Stimulated activated CD8-positive, alpha-beta memory T cell treated with anti-CD3 and anti-CD28 coated beads, Interleukin-15, amount 100 ng/mL, for 1 hour (primary cell): ENCODE data around the gene ACO2.
"Not testable (repeated sequence)": the region's sequence is repeated elsewhere in the genome, so short reads cannot be mapped to it uniquely, and the experiment has no call there.

ENCODE experiments used
- DNase-seq: peaks from one replicate; pipeline ENCODE4 v3.0.0-alpha.2; 2020; ENCODE audit warnings: low read depth

The ACO2 gene

DNA sequence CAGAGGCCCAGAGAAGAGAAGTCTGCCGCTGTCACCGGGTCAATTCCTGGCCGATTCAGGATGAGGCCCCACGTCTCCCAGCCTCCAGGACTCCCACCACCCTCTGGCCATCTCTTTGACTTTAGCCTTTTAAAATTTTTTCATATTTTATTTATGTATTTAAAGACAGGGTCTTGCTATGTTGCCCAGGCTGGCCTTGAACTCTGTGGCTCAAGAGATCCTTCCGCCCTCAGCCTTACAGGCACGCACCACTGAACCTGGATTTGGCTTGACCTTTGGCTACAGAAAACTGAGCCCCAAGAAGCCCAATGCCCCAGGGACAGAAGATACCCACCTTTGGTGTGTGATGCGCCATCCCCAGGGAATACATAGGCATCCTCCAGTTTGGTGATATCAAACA lies 71.4 kb downstream of the ACO2 start:
- DNase-seq: no peak

DNA sequence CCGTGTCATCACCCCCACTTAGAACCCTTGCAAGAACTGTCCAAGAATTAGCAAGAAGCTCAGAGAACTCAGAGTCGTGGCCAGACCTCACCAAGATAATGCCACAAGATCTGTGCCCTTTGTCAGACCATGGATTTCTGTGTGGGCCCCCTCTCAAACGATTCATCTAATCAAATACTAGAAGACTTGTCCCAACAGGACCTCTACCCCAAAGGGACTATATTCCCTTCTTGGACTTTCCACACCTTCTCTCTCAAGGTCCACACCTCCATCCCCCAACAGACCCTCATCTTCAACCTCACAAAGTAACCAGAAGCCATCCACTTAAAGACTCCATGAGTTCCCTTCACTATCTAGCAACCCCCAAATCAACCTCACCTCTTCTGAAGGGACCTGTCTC lies 72.6 kb downstream of the ACO2 start:
- DNase-seq: no peak

DNA sequence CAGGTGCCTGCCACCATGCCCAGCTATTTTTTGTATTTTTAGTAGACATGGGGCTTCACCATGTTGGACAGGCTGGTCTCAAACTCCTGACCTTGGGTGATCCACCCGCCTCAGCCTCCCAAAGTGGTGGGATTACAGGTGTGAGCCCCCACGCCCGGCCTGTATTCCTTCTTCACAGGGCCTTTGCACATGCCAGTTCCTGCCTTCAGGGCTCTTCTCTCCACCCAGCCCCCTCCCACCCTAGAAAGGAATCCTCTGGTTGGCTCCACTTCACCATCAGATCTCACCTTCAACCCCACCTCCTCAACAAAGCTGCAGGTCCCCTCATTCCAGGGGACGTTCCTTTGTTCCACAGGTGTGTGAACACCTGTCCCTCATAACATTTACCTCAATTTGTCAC lies 73.3 kb downstream of the ACO2 start:
- no peak for DNase-seq

DNA sequence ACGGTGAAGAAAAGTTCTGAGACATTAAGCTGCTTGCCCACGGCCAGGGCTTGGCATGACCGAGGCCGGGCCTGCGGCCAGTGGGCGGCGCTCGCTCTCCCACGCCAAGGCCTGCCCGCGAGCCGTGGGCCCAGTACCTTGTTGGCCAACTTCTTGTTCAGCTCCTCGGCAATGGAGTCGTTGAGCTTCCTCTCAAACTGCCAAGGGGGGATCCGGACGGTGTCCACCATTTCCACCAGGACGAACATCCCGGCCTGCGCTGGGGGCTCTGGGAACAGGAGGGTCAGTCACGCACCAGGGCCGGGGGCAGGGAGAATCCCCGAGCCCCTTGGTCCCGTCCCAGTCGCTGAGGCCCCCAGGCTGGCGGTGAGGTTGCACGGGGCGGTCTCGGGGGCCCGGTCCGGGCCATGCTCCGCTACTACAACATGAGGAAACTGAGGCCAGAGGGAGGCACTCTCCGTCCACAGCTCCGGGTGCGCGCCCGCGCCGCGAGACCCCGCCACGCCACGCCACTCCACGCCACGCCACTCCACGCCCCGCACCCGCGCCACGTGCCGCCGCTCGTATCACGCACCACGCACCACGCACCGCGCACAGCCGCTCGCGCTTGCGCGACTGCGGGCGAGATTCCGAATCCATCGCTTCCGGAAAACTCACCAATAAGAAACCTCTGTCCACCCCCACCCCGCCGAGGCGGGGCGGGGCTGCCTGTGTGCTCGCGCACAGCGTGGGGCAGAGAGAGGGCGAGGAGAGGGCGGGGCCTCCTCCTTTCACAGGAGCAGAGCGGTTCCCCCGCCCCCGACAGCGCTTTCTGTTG lies 75.1 kb downstream of the ACO2 start, which contains the start of gene POLR3H:
Gene POLR3H, minus strand, starts transcription at position 617 of the 817 bp plus-strand sequence. Its CDS starts 369 bp downstream, at position 248.
- peak; percentile 90 for DNase-seq

DNA sequence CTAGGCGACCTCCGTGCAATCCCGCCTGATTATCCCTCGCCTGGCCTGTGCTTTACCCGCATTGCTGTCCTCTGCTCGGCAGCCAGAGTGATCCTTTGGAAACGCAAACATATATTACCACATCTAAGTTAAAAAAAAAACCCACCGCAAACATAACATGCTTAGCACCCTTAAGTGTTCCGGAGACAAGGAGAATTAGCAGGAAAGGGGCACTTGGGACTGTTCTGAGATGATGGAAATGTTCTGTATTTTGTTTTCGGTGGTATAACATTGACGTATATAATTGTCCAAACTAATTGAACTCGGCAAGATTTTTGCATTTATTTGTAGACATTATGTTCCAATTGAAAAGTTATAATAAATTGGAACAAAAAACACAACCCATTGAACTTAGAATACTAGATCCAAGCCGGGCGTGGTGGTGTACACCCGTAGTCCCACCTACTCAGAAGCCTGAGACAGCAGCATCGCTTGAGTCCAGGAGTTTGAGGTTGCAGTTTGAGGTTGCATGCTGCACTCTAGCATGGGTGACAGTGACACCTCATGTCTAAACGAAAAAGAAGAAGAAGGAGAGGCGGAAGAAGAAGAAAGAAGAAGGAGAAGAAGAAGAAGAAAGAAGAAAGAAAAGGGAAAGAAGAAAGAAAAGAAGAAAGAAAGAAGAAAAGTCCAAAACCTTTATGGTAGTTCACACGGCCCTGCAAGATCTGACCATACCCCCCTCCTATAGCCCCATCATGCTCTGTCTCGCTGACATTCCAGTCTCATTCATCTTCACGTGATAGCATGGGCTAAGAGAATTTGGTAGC lies 76.0 kb downstream of the ACO2 start:
- DNase-seq: no peak

DNA sequence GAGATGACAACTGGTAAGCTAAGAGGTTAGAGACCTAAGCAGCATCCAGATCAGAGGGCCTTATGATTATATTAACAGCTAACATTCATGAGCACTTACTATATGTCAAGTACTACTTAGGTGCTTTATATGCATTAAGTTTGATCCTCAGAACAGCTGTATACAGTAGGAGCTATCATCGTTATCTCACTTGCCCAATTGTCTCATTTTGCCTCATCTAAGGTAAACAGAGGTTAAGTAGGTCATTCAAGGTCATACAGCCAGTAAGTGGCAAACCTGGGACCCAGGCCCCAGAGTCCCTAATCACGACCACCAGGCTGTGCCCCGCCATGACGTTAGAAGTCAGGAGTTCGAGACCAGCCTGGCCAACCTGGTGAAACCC lies 79.9 kb downstream of the ACO2 start:
- no peak for DNase-seq

DNA sequence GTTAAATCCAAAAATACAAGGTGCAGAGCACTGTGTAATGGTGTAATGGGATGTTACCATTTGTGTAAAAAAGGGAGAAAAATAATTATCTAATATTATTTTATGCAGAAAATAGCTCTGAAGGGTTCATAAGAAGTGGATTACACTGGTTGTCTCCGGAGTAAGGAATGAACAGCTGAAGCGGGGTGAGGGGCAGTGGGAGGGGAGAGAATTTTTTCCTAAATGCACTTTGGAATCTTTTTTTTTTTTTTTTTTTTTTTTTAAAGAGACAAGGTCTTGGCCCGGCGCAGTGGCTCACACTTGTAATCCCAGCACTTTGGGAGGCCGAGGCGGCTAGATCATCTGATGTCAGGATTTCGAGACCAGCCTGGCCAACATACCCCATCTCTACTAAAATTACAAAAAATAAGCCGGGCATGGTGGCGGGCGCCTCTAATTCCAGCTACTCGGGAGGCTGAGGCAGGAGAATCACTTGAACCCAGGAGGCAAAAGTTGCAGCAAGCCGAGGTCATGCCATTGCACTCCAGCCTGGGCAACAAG lies 82.1 kb downstream of the ACO2 start:
- no peak for DNase-seq

DNA sequence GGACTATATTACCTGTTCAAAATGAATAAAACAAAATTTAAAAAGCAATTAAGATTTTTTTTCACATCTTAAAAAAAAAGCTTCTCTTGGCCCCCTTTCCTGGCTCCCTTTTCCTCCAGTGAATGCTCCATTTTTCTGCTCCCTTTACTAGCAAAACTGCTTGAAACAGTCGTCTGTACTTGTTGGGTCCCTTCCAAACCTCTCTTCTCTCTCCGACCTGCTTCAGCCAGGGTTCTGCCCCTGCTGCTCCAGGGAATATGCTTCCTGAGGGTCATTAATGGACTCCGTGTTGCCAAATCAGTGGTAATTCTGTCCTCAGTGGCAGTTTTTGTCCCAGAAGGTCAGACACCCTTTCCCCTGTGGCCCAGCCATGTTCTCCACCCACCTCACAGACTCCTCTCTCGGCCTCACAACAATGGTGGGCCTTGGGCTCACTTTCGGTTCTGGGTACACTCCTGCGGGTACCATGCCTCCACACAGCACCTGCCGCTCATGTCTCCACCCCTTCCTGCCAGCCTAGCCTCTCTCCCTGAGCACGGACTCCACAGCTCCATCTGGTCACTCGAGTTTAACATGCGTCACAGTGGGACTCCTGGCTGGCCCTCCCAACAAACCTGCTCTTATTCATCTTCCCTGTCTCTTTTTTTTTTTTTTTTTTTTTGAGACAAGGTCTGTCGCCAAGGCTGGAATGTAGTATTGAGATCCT lies 83.1 kb downstream of the ACO2 start:
- no peak for DNase-seq

DNA sequence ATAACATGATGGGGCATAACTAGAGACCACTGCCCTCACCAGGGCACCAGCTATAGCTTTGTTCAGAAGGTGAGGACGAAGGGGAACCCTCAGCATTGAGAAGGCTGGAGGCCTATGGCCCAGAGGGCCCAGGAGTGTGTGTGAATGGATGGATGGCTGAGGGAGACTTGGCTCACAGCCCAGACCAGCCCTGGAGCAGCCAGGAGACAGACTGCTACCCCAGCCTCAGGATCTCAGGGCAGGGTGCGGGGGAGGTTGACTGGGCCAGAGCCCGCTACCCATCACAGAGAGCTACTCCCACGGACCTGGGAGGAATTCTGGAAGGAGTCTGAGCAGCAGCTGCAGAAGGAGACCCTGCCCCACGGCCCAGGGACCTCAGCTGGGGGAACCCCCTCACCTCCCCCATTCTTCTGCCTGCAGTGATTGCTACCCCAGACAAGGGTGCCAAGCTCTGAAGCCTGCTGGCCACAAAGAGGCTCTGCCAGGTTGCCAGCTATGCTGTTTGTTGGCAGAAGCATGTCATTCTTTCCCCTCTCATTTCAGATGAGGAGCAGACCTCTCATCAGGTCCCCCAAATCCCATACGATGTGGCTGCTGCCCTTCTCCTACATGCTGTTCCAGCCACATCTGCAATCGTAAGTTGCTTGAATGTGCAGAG lies 86.5 kb downstream of the ACO2 start:
- DNase-seq: no peak

DNA sequence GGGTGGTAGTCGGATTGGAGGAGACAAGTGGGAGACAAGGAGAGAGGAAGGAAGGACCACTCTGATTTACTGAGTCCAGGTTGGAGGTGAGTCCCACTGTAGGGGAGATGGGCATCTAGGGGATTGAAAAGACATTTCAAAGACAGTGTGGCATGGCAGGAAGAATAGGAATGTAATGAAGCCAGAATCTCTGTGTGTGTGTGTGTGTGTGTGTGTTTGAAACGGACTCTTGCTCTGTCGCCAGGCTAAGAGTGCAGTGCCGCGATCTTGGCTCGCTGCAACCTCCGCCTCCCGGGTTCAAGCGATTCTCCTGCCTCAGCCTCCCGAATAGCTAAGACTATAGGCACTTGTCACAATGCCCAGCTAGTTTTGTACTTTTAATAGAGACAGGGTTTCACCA lies 87.6 kb downstream of the ACO2 start:
- no peak for DNase-seq

DNA sequence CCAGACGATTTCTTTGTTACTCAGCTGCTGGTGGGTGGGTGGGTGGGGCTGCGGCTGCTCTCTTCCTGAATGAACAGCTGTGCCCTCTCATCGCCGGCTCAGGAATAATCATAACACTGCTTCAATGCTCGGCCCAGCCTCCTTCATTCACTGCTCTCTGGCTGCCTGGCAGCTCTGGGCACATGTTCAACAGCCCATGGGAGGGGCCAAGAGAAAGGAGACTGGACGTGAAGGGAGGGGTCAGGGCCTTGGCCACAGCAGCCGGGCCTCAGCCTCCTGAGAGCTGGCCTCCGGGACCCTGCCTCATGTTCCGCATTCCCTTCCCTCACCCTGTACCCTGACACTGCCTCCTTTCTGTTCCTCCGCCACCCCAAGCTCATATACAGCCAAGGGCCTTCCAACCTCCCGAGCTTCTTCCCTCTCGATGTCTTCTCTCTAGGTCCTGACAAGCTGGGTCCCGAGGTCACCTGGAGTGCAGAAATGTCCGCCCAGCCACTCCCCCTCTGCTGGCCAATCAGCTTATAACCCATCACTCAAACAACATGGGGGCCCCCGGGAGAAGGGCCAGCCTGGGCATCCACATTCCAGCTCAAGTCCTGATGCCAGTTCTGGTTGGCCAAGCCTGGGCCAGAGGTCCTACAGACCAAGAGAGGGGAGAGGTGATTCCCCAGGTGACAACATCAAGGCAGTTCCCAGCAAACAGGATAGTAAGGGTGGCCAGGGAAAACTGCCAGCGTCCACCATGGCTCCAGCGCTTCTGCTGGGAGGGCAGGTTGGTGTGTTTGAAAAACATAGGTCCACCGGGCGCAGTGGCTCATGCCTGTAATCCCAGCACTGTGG lies 88.7 kb downstream of the ACO2 start:
- DNase-seq: no peak

DNA sequence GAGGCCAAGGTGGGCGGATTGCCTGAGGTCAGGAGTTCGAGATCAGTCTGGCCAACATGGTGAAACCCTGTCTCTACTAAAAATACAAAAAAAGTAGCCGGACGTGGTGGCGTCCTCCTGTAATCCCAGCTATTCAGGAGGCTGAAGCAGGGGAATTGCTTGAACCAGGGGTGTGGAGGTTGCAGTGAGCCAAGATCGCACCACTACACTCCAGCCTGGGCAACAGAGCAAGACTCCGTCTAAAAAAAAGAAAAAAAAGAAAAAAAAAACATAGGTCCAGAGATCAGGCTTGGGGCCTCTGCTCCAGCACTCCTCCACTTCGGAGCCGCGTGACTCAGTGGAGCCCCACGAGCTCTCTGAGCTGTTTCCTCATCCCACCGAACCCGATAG lies 89.3 kb downstream of the ACO2 start:
- DNase-seq: not testable (repeated sequence)

DNA sequence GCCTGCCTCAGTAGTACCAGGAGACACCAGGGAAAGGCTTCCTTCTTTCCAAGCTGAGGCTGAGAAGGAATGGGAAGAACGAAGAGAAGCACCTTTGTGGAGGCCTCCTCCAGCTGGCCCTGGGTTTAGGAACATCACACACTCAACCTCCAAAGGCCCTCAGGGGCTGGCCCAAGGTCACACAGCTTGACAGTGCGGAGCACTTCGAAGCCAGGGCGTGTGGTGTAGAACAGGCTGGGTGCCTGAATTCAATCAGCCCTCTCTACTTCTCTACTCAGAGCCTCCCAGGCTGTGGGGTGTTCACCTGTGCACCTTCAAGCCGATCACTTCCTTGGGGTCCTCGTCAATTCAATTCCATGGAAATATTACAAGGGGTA lies 91.2 kb downstream of the ACO2 start:
- DNase-seq: no peak

DNA sequence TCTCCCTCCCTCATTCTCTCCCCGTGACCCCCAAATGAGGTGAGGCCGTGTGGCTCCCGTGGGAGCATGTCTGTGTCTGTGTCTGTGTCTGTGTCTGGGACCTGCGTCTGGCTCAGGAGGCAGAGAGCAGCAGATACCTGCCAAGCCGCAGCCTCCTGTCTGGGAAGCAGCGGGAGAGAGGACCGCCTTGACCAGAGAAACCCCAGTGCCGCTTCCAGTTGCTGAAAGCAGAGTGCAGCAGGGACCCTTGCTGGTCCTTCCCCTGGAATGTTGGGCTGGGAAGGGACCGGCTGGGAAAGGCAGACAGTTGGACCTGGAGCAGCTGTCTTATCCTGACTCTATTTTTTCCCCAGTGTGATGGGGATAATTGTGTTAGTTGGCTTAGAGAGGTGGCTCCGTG lies 92.4 kb downstream of the ACO2 start:
- no peak for DNase-seq

DNA sequence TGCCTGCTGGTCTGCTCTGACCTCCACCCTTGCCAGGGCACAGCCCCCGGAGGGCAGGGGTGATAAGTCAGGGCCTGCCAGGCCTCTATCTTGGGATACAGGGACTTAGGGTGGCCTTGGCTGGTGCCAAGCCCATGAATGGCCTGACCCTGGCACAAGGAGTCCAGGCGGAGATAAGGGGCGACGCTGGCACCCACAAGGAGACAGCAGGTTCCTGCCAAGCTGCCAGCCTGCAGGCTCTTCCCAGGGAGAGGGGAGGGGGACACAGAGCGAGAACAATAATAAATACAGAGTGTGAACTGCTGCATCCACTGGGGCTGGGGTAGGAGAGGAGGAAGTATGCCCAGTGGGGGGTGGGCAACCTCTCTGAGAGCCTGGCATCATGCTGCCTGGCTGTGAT lies 92.9 kb downstream of the ACO2 start:
- no peak for DNase-seq

DNA sequence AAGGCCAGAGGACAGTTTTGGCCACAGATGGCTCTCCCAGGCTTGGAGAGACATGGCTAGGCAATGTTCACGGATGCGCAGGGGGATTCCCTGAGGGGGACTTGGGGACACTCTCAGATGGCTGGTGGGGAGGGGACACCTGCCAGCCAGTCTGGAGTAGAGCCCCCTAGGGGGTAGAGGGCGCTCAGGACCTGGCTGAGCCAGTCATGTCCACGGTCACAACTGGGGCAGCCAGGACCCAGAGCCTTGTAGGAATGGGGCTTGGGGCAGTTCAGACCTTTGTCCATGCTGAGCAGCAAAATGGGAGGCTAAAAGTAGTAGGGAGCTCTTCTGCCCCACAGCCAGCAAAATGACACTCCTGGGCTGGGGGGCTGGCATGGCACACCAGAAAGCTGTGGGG lies 93.5 kb downstream of the ACO2 start:
- DNase-seq: no peak

DNA sequence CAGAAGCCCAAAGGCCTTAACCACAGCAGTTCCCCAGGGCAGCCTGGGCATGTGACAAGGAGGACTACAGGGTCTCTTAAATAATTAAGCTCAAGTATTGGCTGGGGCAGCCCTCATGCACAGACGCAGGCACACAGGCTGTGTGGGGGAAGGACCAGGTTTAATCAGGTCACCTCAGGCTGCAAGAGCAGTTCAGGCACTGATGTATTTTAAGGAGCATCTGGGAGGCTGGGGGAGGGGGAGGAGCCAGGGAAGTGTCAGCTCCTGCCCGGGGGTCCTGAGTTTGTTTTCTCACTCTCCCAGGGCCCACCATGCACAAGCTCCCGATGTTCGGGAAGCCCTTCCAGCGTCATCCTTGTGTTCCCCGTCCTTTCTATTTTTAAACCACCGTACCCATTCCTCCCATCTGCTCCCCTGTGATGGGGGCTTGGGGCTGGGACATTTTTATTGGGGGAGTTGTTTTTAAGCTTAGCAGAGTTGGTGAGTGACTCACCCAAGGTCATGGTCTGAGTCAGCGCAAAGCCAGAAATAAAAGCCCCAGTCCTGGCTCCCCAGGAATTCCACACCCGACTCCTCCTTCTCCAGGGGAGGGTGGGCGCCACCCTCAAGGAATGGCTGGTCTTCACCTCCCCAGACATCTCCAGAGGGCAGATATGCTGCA lies 94.3 kb downstream of the ACO2 start:
- DNase-seq: no peak

DNA sequence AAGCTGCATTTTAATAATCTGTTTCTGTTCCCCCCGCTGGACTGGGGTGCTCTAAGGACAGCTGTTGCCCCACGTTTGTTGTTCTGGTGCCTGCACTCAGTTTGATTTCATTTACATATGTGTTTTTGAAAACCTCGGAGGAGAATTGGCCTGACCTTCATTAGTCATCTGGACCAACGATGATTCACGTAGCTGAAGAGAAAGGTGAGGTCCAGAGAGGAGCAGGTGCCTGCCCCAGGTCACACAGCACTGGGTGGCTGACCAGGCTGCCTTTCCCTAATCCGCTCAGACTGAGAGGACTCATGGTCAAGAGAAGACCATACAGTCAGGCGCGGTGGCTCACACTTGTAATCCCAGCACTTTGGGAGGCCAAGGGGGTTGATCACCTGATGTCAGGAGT lies 95.6 kb downstream of the ACO2 start:
- no peak for DNase-seq

DNA sequence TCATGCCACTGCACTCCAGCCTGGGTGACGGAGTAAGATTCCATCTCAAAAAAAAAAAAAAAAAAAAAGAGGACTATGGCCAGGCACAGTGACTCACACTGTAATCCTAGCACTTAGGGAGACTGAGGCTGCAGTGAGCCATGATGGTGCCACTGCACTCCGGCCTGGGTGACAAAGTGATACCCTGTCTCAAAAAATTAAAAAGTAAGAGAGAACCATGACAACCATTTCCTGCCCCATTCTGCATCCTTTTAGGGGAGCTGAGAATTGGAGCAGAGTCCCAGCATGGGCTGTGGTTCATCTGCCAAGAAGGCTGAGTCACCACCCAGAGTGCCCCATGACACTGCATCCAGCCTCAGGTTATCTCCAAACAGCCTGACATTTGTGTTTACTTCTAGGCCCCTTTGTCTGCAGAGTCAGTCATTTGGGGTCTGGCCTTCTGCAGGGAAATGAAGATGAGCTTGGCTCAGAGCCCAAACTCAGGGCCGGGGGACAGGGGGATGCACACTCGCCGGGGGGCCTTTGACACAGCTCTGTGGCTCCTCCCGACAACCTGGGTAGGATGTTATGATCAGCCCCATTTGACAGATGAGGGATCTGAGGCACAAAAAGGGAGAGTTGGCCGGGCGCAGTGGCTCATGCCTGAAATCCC lies 96.6 kb downstream of the ACO2 start:
- no peak for DNase-seq

DNA sequence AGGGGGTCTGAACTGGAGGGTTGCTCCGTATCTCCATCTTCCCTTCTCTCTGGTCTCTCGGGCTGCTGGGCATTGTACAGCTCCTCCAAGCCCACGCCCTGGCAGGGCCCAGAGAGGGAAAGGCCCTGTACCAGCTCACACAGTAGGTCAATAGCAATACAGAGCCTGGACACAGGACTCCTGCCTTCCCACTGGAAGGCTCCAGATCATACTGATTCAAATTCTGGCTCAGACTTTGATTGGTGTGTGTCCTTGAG lies 98.5 kb downstream of the ACO2 start:
- no peak for DNase-seq
